Kidney (tissue), 14 donors: ENCODE measurements around the gene COL3A1. TPM values are rescaled to one million over a fixed set of nuclear protein-coding genes. Genes with fewer than 3 reads are reported as not detected.
A peak's percentile ranks its signal among the peaks of the same experiment; 100 is the strongest.

Experiments
- DNase-seq, 5 donors: peaks; one replicate each; pipeline ENCODE4 v3.0.0-alpha.2; 2013 to 2020
- FAIRE-seq: peaks from 2 replicates; lab custom pipeline; 2012; peaks lifted over from hg19 to GRCh38; lab: Jason Lieb, UNC
- H3K27ac ChIP-seq, 2 donors: one replicate each; pipeline ENCODE4 v1.7.0; 2013; ENCODE audit warnings: low read depth in 2 of 2, low read length in 2 of 2, inconsistent platforms in 1 of 2
- H3K27me3 ChIP-seq: one replicate; pipeline ENCODE4 v1.7.1; 2013; ENCODE audit warnings: low read length, inconsistent platforms; ENCODE audit not compliant: control insufficient read depth, insufficient read depth
- H3K36me3 ChIP-seq, 3 donors: one replicate each; pipeline versions ENCODE4 v1.7.0 to v1.7.1; 2013; ENCODE audit warnings: low read length in 3 of 3, control low read depth in 1 of 3, inconsistent platforms in 1 of 3; ENCODE audit not compliant: insufficient read depth in 3 of 3, control insufficient read depth in 2 of 3
- H3K4me1 ChIP-seq, 3 donors: one replicate each; pipeline versions ENCODE4 v1.7.0 to v1.7.1; 2013; ENCODE audit warnings: low read length in 3 of 3, inconsistent platforms in 1 of 3, low read depth in 1 of 3; ENCODE audit not compliant: control insufficient read depth in 2 of 3, insufficient read depth in 2 of 3
- H3K4me3 ChIP-seq, 3 donors: one replicate each; pipeline versions ENCODE4 v1.7.0 to v1.8.1; 2013; ENCODE audit warnings: low read length in 3 of 3, control low read depth in 1 of 3, inconsistent platforms in 1 of 3
- H3K9ac ChIP-seq, 3 donors: one replicate each; pipeline versions ENCODE4 v1.7.0 to v1.7.1; 2013; ENCODE audit warnings: low read length in 3 of 3, control low read depth in 1 of 3, inconsistent platforms in 1 of 3
- H3K9me3 ChIP-seq, 3 donors: one replicate each; pipeline versions ENCODE4 v1.7.0 to v1.7.1; 2013; ENCODE audit warnings: low read length in 3 of 3, control low read depth in 1 of 3, inconsistent platforms in 1 of 3; ENCODE audit not compliant: control insufficient read depth in 2 of 3, insufficient read depth in 1 of 3
- intact Hi-C: fragments of 100-400 bp; cut with DNase I; formaldehyde crosslinking; loops from one replicate; pipeline ENCODE4 v1.11.1; 2022
- polyA plus RNA-seq: library from polyadenylated mRNA; stranded (reverse); fragments of 350-450 nt; fragmentation: Illumina TruSeq; extraction: RNeasy Lipid Tissue Mini Kit (QIAGEN cat#74804); gene quantifications from one replicate; pipeline ENCODE4 v1.2.3, GENCODE V29; 2014; ENCODE audit warnings: low read depth, low replicate concordance; ENCODE audit not compliant: insufficient read depth
- total RNA-seq: library from RNA; stranded (reverse); fragmentation: NEBNext Ultra II Directional; extraction: Animal tissue kit (Norgen Biotek cat#: 25700); gene quantifications from one replicate; pipeline ENCODE4 v1.2.1, GENCODE V29; 2021
- TF ChIP-seq, protein P1 (sequence below): IDR thresholded peaks from 3 replicates; pipeline ENCODE4 v1.5.1; 2012; ENCODE audit warnings: mild to moderate bottlenecking, moderate library complexity, borderline replicate concordance; ENCODE audit not compliant: insufficient read depth; ENCODE audit errors: extremely low read depth
- donor health status: control.
- donor health status: control.
- donor health status: control.
- donor health status: control.
- donor health status: control.
- donor health status: DM: yes; HTN: yes; CAD: no.
- donor health status: Normal renal cell carcinoma (clear cell type).

Gene COL3A1
- total and polyA plus RNA-seq, 2 donors from 2014 or later = 32.2 to 138 TPM

DNA sequence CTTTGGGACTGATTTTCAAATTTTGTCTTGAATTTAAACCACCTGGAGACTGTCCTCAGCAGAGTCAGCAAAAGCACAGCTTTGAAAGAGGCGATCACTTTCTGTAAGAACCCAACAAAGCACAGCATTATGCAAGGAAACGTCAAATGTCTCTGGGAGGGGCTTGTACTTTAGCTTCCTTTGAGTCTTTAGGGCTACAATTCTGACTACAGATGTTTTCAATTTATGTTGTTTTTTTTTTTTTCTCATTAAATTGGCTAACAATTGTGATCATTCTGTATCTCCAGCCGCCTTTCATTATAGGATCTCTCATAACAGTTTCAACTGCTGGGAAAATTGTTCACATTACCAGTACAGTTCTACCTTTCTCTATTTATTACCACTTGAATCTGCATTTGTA is 48.3 kb downstream of the COL3A1 start:
- Histone ChIP-seq H3K9me3 (no peaks in the 10 kb centered on the region), H3K9ac (no peak overlapping the region), H3K36me3 (no peaks in the 10 kb centered on the region), H3K27ac (no peak overlapping the region), H3K27me3 (no peaks in the 10 kb centered on the region), H3K4me1 (no peaks in the 10 kb centered on the region), H3K4me3 (no peak overlapping the region)
- FAIRE-seq (no peak), DNase-seq (peak in 1 of 5 donors; percentile 16)
- intact Hi-C loops = no loop called here
- TF ChIP-seq, protein P1, sequence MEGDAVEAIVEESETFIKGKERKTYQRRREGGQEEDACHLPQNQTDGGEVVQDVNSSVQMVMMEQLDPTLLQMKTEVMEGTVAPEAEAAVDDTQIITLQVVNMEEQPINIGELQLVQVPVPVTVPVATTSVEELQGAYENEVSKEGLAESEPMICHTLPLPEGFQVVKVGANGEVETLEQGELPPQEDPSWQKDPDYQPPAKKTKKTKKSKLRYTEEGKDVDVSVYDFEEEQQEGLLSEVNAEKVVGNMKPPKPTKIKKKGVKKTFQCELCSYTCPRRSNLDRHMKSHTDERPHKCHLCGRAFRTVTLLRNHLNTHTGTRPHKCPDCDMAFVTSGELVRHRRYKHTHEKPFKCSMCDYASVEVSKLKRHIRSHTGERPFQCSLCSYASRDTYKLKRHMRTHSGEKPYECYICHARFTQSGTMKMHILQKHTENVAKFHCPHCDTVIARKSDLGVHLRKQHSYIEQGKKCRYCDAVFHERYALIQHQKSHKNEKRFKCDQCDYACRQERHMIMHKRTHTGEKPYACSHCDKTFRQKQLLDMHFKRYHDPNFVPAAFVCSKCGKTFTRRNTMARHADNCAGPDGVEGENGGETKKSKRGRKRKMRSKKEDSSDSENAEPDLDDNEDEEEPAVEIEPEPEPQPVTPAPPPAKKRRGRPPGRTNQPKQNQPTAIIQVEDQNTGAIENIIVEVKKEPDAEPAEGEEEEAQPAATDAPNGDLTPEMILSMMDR = no peak

GRCh38 chr2:189024901-189025618 is 50.9 kb downstream of the COL3A1 start:
- H3K36me3 ChIP-seq = no peaks in the 10 kb centered on the region
- H3K9me3 ChIP-seq = no peaks in the 10 kb centered on the region
- H3K4me3 ChIP-seq = no peak overlapping the region
- intact Hi-C loops = no loop called here
- DNase-seq (no peak), FAIRE-seq (no peak)
- no peaks in the 10 kb centered on the region for H3K27me3 ChIP-seq
- TF ChIP-seq, protein P1 = no peak
- no peaks in the 10 kb centered on the region for H3K4me1 ChIP-seq
- no peak overlapping the region for H3K27ac ChIP-seq
- H3K9ac ChIP-seq = no peak overlapping the region

- DNase-seq (no peak), FAIRE-seq (no peak)
- Histone ChIP-seq H3K27me3 (no peaks in the 10 kb centered on the region), H3K4me3 (no peak overlapping the region), H3K27ac (no peak overlapping the region), H3K36me3 (peaks cover 0 to 4% (median 2%) of the 10 kb centered on the region in 3 donors), H3K9me3 (no peaks in the 10 kb centered on the region), H3K4me1 (no peaks in the 10 kb centered on the region), H3K9ac (no peak overlapping the region)
- intact Hi-C loops = no loop called here
- TF ChIP-seq, protein P1 = no peak
Observed at GRCh38 chr2:189037518-189037917, 63.3 kb downstream of the COL3A1 start.
